GM23338 (cell line): ENCODE results near the gene SVIP. TPM values are rescaled to one million over a fixed set of nuclear protein-coding genes. Genes with fewer than 3 reads are reported as not detected.

Experiments used
- ATAC-seq: fragments of 200-7000 bp; cut with Tn5 transposase; 3 replicates; pipeline ENCODE4 v1.9.1; 2020
- DNase-seq: peaks from one replicate; pipeline ENCODE4 v3.0.0-alpha.2; 2015; ENCODE audit warnings: low spot score
- H2AFZ ChIP-seq: fragments of 200-600 bp; sonication (generic); 2 replicates; pipeline ENCODE4 v1.8.0; 2016; ENCODE audit warnings: antibody characterized with exemption, mild to moderate bottlenecking, moderate library complexity
- H3F3A ChIP-seq: fragments of 200-600 bp; sonication (generic); replicated peaks from 2 replicates; pipeline ENCODE4 v1.8.0; 2017; ENCODE audit warnings: antibody characterized with exemption, mixed run types, low read depth
- H3K27ac ChIP-seq: fragments of 200-600 bp; sonication (generic); 2 replicates; pipeline ENCODE4 v1.6.1; 2016; ENCODE audit warnings: low read depth
- H3K27me3 ChIP-seq: fragments of 200-600 bp; sonication (generic); 2 replicates; pipeline ENCODE4 v1.8.0; 2016; ENCODE audit warnings: mild to moderate bottlenecking, mixed run types, moderate library complexity; ENCODE audit not compliant: insufficient read depth
- H3K36me3 ChIP-seq: fragments of 200-600 bp; sonication (generic); 2 replicates; pipeline ENCODE4 v1.8.0; 2016; ENCODE audit warnings: mild to moderate bottlenecking; ENCODE audit not compliant: insufficient read depth
- H3K4me1 ChIP-seq: fragments of 200-600 bp; sonication (generic); 2 replicates; pipeline ENCODE4 v1.8.0; 2016; ENCODE audit warnings: mild to moderate bottlenecking, moderate library complexity; ENCODE audit not compliant: insufficient read depth
- H3K4me2 ChIP-seq: fragments of 200-600 bp; sonication (generic); 2 replicates; pipeline ENCODE4 v1.7.1; 2017; ENCODE audit warnings: mixed run types
- H3K4me3 ChIP-seq: fragments of 200-600 bp; sonication (generic); 2 replicates; pipeline ENCODE4 v1.6.1; 2016; ENCODE audit warnings: mixed run types
- H3K79me2 ChIP-seq: fragments of 200-600 bp; sonication (generic); replicated peaks from 2 replicates; pipeline ENCODE4 v1.8.0; 2017; ENCODE audit warnings: mild to moderate bottlenecking; ENCODE audit not compliant: insufficient read depth
- H3K9me2 ChIP-seq: fragments of 200-600 bp; sonication (generic); 2 replicates; pipeline ENCODE4 v1.8.0; 2017; ENCODE audit not compliant: insufficient read depth
- H4K20me1 ChIP-seq: fragments of 200-600 bp; sonication (generic); replicated peaks from 2 replicates; pipeline ENCODE4 v1.8.0; 2017; ENCODE audit warnings: mild to moderate bottlenecking; ENCODE audit not compliant: insufficient read depth
- H3K27ac Mint-ChIP-seq: 2 replicates; pipeline ENCODE4 v1.8.0; 2020; ENCODE audit warnings: inconsistent platforms, mild to moderate bottlenecking, moderate library complexity, mixed read lengths
- H3K27me3 Mint-ChIP-seq: 3 replicates; pipeline ENCODE4 v1.8.0; 2022; ENCODE audit warnings: low read depth, mild to moderate bottlenecking, moderate library complexity, mixed read lengths, inconsistent platforms; ENCODE audit not compliant: insufficient read depth, poor library complexity
- H3K36me3 Mint-ChIP-seq: 3 replicates; pipeline ENCODE4 v1.8.0; 2021; ENCODE audit warnings: low read depth, mild to moderate bottlenecking, inconsistent platforms, moderate library complexity, mixed read lengths
- H3K4me1 Mint-ChIP-seq: 3 replicates; pipeline ENCODE4 v1.8.0; 2020; ENCODE audit warnings: mild to moderate bottlenecking, inconsistent platforms, mixed read lengths
- H3K4me3 Mint-ChIP-seq: 3 replicates; pipeline ENCODE4 v1.8.0; 2021; ENCODE audit warnings: moderate library complexity, mild to moderate bottlenecking, inconsistent platforms, mixed read lengths
- H3K9me3 Mint-ChIP-seq: 3 replicates; pipeline ENCODE4 v1.8.0; 2020; ENCODE audit warnings: moderate library complexity, mild to moderate bottlenecking, inconsistent platforms, mixed read lengths
- CREB1 ChIP-seq: fragments of 250-450 bp; sonication (Bioruptor Pico); IDR thresholded peaks from 2 replicates; pipeline ENCODE4 v1.5.0; 2020; ENCODE audit warnings: low read depth, mild to moderate bottlenecking, moderate library complexity
- CTCF ChIP-seq, 2 experiments: fragments of 200-600 bp in 1 of 2; sonication (generic) in 1 of 2; conservative IDR thresholded peaks; 2 replicates each; pipeline versions ENCODE4 v1.5.1 to v1.6.1; 2016 to 2017; ENCODE audit warnings: antibody characterized with exemption in 2 of 2, low read depth in 2 of 2, mild to moderate bottlenecking in 2 of 2, moderate library complexity in 1 of 2
- ETS1 ChIP-seq: IDR thresholded peaks from 2 replicates; pipeline ENCODE4 v1.6.1; 2016; ENCODE audit warnings: antibody characterized with exemption
- EZH2 ChIP-seq: fragments of 200-600 bp; sonication (generic); IDR thresholded peaks from one replicate; pipeline ENCODE4 v1.8.0; 2017; ENCODE audit warnings: antibody characterized with exemption, mild to moderate bottlenecking, low read depth; ENCODE audit not compliant: unreplicated experiment
- EZH2phosphoT487 ChIP-seq: fragments of 200-600 bp; sonication (generic); IDR thresholded peaks from one replicate; pipeline ENCODE4 v1.8.1; 2018; ENCODE audit warnings: antibody characterized with exemption; ENCODE audit not compliant: unreplicated experiment
- JUNB ChIP-seq: IDR thresholded peaks from one replicate; pipeline ENCODE4 v1.6.1; 2016; ENCODE audit warnings: antibody characterized with exemption; ENCODE audit not compliant: unreplicated experiment
- NANOG ChIP-seq: IDR thresholded peaks from 2 replicates; pipeline ENCODE4 v1.6.1; 2016; ENCODE audit warnings: antibody characterized with exemption, borderline replicate concordance
- POLR2AphosphoS5 ChIP-seq: IDR thresholded peaks from 2 replicates; pipeline ENCODE4 v1.6.1; 2016; ENCODE audit warnings: antibody characterized with exemption, low read depth
- REST ChIP-seq: IDR thresholded peaks from one replicate; pipeline ENCODE4 v1.6.1; 2018; ENCODE audit warnings: antibody characterized with exemption; ENCODE audit not compliant: unreplicated experiment
- STAT1 ChIP-seq: IDR thresholded peaks from one replicate; pipeline ENCODE4 v1.6.1; 2016; ENCODE audit warnings: antibody characterized with exemption; ENCODE audit not compliant: unreplicated experiment
- ZNF114 ChIP-seq: fragments of 250-450 bp; sonication (Bioruptor Pico); IDR thresholded peaks from 2 replicates; pipeline ENCODE4 v1.5.0; 2020; ENCODE audit warnings: mild to moderate bottlenecking, moderate library complexity
- ZNF331 ChIP-seq: fragments of 250-450 bp; sonication (Bioruptor Pico); IDR thresholded peaks from 2 replicates; pipeline ENCODE4 v1.5.0; 2020; ENCODE audit warnings: low read depth, mild to moderate bottlenecking, moderate library complexity
- ZNF462 ChIP-seq: fragments of 250-450 bp; sonication (Bioruptor Pico); IDR thresholded peaks from 2 replicates; pipeline ENCODE4 v1.5.0; 2020; ENCODE audit warnings: mild to moderate bottlenecking, moderate library complexity
- polyA plus RNA-seq: library from polyadenylated mRNA; unstranded; fragments of >200 nt; fragmentation: Nextera tagmentation; extraction: Ambion mirVana; gene quantifications from 2 replicates; pipeline ENCODE4 v1.2.1, GENCODE V29; 2016
- total RNA-seq: library from RNA; depleted of rRNA; stranded (reverse); fragments of >200 nt; shearing (Covaris generic); gene quantifications from 2 replicates; pipeline ENCODE4 v1.2.3, GENCODE V29; 2014

Gene SVIP
- total and polyA plus RNA-seq, 2 experiments from 2014 or later, result 4.1 to 13.5 TPM

GRCh38 chr11:22800482-22800881, 29.1 kb downstream of the SVIP start:
- Mint-ChIP-seq H3K36me3 (no peaks in the 10 kb centered on the region), H3K27ac (no peak overlapping the region), H3K4me1 (no peaks in the 10 kb centered on the region), H3K9me3 (no peaks in the 10 kb centered on the region), H3K27me3 (no peaks in the 10 kb centered on the region), H3K4me3 (no peak overlapping the region)
- Histone ChIP-seq H3K4me1 (no peaks in the 10 kb centered on the region), H3F3A (no peaks in the 10 kb centered on the region), H3K27ac (no peak overlapping the region), H3K27me3 (no peaks in the 10 kb centered on the region), H4K20me1 (no peaks in the 10 kb centered on the region), H3K36me3 (no peaks in the 10 kb centered on the region), H3K9me2 (0 out of 2 replicates have a peak, but pooled peaks cover 4% of the 10 kb centered on the region), H2AFZ (no peak overlapping the region), H3K79me2 (no peaks in the 10 kb centered on the region), H3K4me2 (no peak overlapping the region), H3K4me3 (no peak overlapping the region)
- DNase-seq (no peak), ATAC-seq (no peak)
- TF ChIP-seq POLR2AphosphoS5 (no peak), EZH2phosphoT487 (no peak), ZNF114 (CRISPR knock-in tag) (no peak), EZH2 (no peak), ETS1 (no peak), ZNF331 (CRISPR knock-in tag) (no peak), CREB1 (CRISPR knock-in tag) (no peak), REST (no peak), JUNB (no peak), STAT1 (no peak), CTCF (conservative IDR thresholded peaks at IDR 0.05; ENCODE audit: low read depth in 2 of 2) (no peak), ZNF462 (CRISPR knock-in tag) (no peak), NANOG (no peak)
